Measurements from ENCODE around the gene DGKI.
"Not testable (repeated sequence)": the region's sequence is repeated elsewhere in the genome, so short reads cannot be mapped to it uniquely, and the experiment has no call there.

Gene DGKI

DNA sequence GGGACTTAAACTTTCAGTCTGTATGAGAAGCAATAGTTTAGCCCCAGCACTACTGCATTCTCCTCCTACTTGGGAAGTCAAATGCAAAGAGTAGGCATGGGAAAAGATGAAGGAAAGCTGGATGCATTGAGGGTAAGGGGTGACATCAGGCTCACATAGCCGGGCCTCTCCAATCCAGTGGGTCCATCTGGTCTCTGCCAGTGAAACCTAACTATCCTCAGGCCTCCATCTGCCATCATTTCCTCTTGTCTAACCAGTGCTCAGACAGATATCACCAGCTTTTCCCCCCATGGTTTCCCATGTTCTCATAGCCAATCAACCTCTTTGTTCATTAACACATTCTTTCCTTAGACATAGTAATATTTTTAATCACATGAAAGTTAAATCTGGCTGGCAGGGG, 118.3 kb downstream of the DGKI start:
- DNase-seq, result no peak

DNA sequence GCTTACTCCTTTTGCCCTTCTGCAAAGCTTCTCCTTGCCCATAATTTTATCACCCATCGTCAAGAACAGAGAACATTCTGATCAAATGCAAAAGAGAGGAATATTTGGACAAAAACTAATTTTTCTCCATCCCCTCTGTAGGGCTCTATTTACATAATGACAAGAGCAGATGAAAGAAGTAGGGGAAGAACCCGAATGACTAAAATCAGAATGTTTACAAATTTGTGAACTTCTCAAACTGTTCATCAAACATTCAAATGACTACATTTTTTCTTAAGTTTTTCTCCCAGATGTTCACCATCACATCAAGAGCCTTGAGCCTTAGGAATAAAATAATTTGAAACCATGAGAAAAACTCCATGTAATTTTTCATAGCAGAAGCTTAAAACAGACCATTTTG, 119.4 kb downstream of the DGKI start:
- DNase-seq, result no peak

DNA sequence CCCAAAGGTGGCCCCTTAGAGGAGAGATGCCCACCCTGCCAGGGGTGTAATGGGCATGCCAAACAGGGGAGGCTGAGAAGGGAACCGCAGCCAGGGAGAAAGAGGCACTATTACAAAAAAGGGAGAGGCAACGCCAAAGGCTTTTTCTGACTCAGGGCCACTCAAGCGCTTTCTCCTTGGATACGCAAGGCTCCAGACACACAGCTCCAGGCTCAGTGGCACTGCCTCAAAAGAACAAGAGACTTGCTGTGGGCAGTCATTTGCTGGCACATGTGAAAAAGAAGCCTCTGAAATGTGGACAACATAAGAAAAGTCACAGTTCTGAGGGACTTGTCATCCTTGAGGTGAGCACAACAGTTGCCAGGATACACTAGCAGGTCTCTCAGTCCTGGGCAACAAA, 128.4 kb downstream of the DGKI start:
- no peak for DNase-seq

DNA sequence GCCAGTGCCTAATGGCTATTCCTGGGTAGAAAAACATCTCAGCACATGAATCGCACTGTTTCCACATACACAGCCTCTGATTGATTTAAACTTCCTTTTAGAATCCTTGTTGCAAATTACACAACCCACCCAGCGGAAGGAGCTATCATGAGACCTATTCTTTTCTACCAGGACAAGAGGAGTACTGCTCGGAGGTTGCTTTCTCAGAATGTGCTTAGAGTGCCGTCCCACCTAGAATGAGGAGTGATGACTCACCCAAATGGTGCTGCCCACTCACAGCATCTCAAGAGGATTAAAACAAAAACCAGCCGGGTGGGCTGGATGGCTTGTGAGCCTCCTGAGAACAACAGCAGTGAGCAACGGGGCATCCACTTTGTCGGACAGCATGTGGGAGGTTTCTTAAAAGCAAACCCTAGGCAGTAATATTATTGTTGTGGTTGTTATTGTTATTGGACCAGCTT, 128.9 kb downstream of the DGKI start:
- DNase-seq, result no peak

DNA sequence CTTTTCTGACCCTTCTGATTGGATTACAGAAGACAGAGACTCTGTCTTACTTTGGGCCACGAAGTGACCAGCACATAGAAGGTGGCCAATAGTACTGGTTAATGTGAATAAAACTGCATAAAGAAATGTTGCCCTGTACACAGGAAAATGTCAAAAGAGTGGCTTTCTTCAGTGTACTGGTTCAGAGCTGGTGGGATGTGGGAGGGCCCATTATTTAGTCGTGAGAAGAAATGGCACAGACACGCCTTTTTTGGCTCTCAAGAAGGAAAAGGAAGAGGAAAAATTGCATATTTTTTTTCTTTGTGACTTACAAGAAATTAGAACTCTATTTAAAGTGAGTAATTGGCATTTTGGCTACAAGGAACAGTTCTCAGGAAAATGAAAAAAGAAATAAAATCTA, 129.7 kb downstream of the DGKI start:
- no peak for DNase-seq

DNA sequence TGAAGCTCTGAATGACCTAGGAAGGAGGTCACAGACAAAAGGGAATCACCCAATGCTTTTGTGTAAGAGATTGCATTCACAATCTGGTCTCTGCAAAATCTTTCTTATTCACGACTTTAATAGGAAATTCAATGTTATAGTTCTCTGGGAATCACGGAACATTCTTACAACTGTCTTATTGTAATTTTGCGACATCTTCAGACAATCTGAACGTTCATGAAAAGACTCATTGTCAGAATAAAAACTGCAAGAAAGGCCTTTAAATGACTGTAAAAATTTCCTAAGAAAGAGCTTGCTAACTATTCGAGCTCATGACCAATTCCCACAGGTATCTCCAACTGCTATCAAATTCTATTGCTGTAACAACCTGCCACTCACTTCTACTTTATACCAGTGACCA, 130.7 kb downstream of the DGKI start:
- no peak for DNase-seq

DNA sequence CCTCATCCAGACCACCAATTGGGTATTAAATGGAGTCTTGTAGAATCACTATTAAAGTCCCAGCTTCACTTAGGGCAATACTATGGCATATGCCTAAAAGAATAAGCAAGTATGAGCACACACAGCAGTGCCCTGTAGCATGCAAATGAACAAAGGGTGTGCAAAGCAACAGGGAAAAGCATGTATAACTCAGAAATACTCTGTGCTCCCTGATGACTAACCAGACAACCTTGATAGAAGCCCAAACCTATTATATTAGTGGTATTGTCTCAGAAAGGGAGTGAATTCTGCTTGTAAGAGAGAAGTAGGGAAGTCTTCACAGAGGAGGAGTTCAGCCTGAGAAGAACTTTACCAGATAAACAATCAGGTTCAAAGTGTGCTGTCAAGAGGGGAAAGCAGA, 131.2 kb downstream of the DGKI start:
- no peak for DNase-seq

DNA sequence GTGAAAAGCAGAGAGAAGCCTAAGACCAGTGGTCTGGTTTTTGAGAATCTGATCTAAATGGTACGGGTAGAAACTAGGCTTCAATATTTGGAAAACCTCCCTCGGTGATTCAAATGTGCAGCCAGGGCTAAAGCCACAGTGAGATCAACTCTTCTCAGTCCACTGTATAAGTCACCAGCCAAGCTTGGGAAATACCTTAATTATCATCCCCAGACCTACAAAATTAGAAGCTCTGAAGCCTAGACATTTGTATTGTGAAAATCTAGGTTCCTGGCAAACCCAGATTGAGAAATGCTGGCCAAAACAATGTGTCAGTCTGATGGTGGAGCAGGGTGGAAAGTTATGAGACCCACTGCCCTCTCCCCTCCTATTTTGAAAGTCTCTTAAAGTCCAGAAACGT, 131.7 kb downstream of the DGKI start:
- no peak for DNase-seq

DNA sequence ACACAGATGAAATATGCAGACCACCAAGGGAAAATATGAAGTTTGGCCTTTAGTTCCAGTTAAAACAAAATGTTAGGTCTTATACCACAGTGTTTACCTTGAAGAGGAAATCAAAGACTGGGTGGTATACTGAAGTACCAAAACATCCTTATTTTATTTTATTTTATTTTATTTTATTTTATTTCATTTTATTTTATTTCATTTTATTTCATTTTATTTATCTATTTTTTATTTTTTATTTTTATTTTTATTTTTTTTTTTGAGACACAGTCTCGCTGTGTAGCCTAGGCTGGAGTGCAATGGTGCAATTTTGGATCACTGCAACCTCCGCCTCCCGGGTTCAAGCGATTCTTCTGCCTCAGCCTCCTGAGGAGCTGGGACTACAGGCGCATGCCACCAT, 140.4 kb downstream of the DGKI start:
- not testable (repeated sequence) for DNase-seq

DNA sequence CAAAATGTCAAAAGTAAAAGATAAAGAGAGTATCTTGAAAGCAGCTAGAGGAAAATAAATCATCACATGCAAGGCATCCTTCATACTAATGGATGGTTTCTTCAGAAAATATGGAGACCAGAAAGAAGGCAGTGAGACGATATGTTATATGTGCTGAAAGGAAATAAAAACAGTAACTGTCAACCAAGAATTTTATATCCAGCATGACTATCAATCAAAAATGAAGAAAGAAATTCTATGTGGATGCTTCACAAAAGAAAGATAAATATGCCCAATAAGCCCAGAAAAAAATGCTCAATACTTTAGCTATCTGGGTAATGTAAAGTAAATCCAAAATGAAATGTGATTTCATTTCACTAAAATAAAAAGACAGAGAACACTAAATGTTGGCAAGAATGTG, 142.1 kb downstream of the DGKI start:
- no peak for DNase-seq

DNA sequence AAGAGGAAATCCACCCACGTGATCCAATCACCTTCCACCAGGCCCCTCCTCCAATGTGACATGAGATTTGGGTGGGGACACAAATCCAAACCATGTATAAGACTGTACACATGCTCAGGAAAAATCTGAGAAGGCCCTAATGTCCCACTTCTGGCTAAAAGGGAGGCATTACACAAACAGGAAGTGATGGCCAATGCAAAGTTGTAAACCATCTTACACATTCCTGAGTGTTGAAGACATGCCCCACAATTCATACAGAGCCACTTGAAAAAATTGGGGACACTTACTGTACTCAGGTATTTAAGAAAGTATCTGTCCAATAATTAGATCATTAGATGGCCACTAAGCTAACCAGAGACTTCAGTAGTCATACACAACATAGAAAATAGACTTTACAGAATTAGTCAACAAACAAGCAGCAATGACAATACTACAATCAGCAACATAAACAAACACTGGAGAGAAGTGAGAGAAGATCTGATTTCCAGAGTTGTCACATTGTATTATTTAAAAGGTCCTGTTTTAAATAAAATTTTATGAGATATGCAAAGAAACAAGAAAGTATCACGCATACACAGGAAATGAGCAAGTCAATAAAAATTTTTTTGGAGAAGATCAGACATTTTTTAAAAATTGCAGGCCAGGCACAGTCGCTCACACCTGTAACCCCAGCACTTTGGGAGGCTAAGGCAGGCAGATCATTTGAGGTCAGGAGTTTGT, 143.3 kb downstream of the DGKI start:
- no peak for DNase-seq

DNA sequence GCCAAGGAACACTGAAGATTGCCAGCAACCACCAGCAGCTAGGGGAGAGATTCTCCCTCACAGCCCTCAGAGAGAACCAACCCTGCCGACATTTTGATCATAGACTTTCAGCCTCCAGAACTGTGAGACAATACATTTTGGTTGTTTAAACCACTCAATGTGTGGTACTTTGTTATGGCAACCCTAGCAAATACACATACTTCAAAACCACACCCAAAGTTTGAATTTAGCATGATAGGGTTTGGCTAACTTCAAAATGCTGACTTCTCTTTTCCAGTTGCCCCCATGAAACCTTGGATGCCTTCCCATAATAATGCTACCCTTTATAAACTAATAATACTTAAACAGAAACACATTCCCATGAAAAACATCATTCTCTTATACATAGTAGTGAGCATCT, 149.8 kb downstream of the DGKI start:
- DNase-seq, result no peak

DNA sequence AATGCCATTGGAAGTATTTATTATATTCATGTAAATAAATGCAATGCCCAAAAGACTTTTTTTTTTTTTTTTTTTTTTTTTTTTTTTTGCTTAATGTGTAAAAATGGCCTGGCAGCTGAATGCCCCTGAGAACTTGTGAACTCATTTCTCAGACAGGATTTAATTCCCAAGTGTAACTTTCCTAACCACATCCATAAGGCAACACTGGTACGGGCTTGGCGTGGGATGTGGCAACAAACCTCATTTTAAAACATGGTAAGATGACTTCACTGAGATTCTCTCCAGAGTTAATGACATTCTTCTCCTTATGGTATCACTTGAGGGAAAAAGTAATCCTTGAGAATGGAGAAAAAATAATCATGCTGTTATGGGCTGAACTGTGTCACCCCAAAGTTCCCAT, 150.4 kb downstream of the DGKI start:
- DNase-seq, result no peak

DNA sequence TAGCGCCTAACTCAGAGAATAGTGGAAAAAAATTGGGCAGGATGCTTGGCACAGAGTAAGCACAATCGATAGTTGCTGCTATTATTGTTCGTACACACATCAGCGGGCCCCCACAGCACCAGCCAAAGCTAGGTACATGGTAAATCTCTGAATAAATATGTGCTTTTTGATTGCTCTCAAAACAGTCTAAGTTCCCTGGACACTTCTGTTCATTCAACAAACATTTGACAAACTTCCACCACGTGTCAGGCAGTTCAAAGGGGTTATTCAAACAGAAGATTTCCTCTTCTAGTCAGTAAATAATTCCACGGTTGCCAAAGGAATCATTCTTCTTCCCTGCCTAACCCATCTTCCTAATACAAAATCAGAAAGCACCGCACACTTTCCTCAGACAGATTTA, 150.8 kb downstream of the DGKI start:
- no peak for DNase-seq

DNA sequence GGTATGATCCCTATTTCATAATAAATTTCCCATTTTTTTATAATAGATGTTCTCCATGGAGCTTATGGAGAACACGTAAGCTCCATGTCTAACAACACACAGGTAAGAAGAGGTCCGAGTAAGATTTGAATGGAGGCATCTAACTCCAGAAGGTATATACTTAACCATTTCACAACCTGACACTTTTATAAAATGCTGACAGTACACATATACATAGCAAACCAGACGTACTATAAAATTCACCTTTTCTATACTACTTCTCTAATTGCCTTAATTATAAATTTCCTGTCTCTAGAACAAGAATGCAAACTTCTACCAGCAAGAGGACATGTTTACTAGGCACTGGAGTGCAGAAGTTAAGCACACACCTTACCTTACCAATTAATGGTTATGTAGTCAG, 151.3 kb downstream of the DGKI start:
- DNase-seq, result no peak

DNA sequence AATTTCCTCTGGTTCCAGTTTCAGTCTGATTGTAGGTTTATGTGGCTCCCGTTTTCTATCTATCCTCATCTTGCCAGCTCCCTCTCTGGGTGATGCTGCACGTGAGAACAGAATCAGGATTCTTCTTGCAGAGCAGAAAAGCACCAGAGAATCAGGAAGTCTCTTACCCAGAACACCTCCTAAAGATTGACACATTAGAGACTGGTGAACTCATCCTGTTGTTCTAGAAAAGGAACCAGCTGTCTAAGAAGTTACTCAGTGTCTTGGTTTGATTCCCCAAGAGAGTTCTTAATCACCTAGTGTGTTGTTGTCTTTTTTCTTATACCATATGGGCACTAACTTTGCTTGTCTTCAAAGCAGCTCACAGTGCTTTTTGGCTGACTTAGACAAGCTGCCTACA, 152.4 kb downstream of the DGKI start:
- no peak for DNase-seq

DNA sequence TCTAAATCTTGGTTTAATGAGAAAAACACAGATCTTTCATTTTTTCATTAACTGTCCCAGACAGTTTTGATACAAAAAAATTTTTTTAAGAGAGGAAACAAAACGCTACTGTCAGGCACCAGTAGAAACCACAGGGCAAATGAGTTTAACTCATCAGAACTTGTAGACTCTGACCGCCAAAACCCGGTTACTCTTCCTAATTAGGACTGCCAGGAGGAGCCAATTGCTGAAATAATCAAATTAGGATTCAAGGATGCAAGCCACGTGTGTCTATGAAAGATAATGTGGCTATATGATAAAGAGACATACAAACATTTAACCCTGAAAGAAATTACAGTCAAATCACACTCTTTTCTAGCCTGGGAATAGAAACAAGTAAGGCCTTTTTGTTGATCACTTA, 154.4 kb downstream of the DGKI start:
- DNase-seq, result no peak

DNA sequence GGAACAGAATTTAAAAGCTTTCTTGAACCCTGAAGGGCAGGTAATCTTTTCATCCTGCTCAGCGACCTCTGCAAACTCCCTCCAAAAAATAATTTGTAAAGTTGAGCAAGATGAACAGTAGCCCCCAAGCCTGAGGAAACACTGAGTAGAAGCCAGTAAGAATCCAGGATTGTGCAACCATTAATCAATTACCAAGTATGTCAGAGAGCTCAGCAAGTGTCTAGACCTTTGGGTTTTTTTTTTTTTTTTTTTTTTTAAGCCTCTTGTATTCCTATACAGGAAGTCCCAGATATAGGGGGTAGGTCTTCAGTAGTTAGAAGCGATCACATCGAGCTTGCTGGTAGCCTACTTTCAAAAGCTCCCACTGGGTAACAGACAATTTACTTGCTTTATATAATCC, 155.2 kb downstream of the DGKI start:
- DNase-seq, result no peak

DNA sequence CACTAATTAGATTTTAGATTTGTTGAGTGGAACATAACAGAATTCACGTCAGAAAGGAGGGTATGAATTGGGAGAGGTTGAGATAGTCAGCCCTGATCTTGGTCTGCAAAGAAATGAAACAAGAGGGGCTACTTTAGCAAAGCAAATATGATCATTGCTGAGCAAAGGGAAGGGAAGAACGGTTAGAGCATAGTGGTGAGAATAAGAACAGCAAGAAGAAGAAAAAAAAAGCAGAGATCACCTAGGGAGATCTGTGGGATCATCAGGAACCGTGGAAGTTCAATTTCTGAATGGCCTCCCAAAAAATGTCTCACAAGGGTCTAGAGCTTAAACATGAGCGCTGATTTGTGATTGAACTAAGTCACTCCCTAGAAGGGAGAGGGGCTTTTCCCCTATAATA, 156.1 kb downstream of the DGKI start:
- DNase-seq, result no peak

DNA sequence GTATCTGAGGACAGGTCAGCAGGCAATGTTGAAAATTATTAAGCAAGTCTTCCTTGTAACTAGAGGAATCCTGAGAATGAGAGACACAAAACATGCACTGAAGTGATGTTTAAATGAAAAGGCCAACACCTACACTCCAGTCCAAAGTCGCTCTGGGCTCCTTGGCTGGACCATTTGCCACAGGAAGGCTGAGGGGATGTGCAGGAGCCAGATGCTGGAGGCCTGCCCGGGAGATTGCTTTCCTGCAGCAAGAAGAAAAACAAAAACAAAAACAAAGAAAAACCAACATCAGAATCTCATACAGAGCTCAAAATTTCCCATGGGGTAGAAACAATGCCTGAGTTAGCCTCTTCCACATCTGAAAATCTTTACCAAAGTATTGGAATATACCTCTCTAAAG, 157.0 kb downstream of the DGKI start:
- no peak for DNase-seq

DNA sequence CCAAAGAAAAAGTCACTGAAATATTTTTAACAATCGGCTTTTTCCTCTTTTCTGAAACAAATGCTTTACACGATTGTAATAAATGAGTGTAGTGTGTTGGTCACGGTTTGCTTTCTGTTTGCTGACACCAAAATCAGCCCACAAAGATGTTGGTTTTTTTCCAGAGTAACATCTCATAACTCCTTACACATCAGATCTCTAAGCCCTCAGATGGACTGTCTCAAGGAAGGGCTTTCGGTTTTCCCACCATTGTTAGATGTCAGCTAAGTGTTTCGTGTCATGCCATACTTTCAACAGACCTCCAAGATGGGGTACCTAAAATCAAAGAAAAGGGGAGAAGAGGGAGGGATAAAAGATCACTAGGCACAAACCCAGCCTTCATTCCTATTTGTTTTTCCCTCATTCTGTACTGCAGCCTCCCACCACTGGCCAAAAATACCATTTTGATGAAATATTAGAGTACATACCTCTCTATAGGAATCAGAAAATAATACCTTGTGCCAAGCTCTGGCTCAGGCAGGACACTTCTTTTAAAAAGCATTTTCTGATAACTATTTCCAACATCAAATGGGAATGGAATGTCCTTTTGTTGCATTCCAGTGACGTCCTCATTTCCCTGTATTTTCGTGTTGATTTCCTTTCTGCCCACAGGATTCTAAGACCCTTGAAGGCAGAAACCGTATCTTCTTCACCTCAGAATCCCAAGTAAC, 159.1 kb downstream of the DGKI start:
- DNase-seq, result no peak

DNA sequence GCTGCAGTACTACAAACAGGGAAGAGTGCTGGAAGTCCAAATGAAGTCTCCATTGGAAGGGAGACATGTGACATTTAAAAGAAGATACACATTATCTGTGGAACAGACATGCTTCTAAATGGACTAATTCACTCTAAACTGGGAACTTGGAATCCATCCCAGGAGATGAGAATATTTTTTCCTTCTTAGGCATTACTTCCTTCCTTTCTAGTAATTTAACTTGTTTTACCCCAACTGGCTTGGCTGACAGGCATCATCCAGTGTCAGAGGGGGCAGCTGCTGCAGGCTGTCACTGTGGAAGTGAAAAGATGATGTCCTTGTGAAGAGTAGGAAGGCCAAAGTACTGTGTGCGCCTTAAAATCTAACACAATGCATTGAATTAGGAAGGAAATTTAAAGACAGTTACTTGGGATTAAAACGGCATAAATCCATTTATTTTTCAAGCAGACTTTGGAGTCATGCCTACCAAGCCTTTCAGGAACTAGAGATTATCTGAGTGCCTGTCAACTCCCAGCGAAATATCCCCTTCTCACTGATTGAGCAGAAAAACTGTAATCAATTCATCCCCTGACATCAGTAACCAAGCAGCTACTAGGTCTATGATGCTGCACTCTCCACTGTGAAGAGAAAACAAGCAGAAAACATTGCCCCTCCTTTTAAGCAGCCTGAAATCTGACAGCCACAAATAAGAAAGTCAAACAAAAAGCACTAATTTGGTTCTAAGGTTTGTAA, 161.2 kb downstream of the DGKI start:
- DNase-seq, result no peak

DNA sequence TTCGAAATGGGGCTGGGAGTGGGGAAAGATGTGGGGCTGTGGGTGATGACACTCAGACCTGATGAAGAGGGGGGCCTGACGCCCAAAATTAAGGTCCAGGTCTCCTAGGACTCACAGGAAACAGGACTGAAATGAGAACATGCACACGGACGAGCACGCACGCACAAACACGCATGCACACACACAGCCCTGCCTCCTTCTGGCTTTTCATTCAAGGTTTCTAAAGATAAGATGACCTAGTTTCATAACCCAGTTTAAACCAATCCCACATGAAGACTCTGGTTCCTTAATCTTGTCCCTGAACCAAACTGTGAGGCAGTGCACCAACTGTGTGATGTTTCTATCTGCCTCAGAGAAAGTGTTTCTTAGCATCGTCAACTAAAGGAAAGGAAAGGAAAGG, 162.0 kb downstream of the DGKI start:
- no peak for DNase-seq

DNA sequence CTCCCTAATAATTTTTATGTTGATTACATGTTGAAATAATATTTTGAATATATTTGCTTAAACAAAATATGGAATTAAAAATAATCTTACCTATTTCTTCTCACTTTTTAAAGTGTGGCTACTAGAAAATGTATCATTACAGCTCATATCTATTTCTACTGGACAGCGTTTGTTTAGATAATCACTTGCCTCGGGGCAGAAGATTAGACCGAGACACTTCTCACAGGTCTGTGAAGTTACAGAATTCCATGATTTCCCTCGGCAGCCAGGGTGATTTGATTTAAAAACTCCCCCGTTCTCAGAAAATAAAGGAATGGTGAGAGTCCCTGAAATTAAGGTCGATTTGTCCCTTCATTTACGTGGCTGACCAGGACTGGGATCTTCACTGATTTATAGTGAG, 162.5 kb downstream of the DGKI start:
- no peak for DNase-seq

Data from NCI-H1694 (cell line).